HG02870 (cell line): ENCODE results near the gene BAX.

Experiments used
- ATAC-seq: cut with Tn5 transposase; IDR thresholded peaks from one replicate; pipeline ENCODE4 v1.9.1; 2021; ENCODE audit warnings: mild to moderate bottlenecking, moderate library complexity; ENCODE audit not compliant: unreplicated experiment

BAX gene

DNA sequence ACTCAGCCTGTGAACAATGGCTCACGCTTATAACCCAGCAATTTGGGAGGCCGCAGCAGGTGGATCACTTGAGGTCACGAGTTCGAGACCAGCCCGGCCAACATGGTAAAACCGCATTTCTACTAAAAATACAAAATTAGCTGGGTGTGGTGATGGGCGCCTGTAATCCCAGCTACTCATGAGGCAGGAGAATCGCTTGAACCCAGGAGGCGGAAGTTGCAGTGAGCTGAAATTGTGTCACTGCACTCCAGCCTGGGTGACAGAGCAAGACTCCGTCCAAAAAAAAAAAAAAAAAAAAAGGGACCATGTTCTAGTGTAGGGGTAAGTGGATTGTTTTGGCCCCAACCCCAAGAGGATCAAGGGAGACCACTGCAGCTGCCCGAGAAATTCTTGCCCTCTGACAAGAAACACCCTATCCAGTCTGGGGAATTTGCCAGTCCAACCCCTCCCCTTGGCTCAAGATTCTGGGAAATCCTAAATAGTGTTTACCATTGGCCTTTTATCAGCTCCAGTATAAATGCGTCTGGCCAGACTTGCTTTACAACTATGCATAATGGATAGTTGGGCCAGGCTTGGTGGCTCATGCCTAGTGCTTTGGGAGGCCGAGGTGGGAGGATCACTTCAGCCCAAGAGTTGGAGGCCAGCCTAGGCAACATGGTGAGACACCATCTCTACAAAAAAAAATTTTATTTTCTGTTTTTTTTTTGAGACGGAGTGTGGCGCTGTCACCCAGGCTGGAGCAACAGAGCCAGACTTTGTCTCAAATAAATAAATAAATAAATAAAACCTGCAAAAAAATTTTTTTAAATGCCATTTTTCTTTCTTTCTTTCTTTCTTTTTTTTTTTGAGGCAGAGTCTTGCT lies 26.3 kb upstream of the BAX start:
- no peak for ATAC-seq

DNA sequence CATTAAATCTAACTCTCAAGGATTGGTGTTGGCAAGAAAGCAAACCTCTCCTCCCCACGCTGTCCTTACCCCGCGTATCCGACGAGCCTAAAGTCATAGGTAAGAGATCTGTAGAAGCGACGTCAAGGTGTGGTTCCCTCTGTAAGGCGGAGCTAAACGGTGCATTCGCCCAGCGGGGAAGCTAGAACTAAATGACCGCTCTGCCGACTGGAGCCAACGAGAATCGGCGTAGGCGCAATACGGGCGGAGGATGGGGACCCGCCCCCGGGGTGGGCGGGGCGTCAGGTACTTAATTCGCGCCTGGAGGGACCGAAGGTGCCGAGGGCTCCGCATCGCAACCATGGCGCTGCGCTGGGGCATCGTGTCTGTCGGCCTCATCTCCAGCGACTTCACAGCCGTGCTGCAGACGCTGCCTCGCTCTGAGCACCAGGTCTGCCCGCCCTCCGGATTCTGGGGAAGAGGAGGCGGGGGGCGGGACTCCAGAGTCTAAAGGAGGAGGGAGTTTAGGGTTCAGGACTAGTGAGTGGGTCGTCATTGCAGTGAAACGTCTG lies 21.2 kb upstream of the BAX start, which contains the start of gene DHDH:
DHDH (plus strand) TSS at position 318 of the 551 bp plus-strand sequence; CDS start at position 341, 23 bp downstream.
- ATAC-seq = no peak

DNA sequence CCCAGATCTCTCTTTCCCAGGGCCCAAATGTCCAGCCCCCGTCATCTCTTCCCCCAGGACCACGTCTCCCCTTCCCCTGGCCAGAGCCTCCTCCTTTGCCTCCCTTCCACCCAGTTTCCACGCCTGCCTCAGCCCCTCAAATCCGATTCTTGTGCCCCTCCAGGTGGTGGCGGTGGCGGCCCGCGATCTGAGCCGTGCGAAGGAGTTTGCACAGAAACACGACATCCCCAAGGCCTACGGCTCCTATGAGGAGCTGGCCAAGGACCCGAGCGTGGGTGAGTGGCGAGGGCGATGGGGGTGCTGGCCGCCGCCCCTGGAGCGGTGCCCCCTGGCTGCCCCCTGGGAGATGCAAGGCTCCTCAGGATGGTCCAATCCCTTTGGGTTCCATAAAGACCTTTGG lies 19.8 kb upstream of the BAX start:
- ATAC-seq = no peak

DNA sequence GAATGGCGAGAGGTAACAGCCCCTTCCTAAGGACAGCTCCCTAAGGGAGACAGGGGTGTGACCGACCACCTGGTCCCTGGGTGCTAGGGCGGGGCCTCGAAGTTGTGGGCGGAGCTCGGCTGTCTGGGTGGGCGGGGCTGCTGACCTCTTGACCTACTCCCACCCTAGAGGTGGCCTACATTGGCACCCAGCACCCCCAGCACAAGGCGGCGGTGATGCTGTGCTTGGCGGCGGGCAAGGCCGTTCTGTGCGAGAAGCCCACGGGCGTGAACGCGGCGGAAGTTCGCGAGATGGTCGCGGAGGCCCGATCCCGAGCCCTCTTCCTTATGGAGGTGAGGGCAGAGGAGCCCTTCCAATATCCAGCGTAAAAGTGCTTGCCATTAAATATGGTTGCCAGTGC lies 18.8 kb upstream of the BAX start:
- ATAC-seq = no peak

DNA sequence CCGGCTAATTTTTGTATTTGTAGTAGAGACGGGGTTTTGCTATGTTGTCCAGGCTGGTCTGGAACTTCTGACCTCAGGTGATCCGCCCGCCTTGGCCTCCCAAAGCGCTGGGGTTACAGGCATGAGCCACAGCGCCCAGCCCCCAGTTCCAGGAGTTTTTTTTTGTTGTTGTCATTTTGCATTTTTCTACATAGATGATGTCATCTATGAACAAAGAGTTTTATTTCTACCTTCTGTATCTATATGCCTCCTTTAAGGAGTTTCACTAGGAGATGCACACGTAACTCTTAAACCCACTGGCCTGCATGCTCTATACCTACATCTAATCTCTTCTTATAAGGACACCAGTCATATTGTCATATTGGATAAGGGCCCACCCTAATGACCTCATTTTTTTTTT lies 16.4 kb upstream of the BAX start:
- no peak for ATAC-seq

DNA sequence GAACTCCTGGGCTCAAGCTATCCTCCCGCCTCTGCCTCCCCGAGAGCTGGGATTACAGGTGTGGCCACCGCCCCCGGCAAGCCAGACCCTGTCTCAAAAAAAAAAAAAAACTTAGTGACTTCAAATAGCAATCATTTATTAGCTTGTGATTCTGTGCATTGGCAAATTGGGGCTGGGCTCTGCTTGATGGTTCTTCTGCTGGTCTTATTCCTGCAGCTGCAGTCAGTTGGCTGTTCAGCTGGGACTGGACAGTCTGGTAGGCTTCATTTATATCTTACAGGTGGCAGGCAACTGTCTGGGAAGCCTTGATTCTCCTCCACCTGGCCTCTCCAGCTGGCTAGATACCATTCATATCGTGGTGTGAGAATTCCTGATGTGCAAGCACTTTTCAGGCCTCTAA lies 13.8 kb upstream of the BAX start:
- ATAC-seq = no peak

DNA sequence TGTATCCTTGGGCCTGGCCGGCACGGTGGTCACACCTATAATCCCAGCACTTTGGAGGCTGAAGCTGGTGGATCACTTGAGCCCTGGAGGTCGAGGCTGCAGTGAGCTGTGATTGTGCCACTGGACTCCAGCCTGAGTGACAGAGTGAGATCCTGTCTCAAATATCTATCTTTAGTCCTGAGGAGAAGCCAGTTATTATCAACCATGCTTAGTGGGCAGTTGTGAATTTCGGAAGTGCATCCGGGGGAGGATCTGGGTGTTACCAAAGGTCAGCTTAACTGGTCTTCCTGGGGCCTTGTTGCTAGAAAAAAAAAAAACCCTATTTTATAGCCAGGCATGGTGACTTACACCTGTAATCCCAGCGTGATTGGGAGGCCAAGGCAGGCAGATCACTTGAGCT lies 11.6 kb upstream of the BAX start:
- no peak for ATAC-seq

DNA sequence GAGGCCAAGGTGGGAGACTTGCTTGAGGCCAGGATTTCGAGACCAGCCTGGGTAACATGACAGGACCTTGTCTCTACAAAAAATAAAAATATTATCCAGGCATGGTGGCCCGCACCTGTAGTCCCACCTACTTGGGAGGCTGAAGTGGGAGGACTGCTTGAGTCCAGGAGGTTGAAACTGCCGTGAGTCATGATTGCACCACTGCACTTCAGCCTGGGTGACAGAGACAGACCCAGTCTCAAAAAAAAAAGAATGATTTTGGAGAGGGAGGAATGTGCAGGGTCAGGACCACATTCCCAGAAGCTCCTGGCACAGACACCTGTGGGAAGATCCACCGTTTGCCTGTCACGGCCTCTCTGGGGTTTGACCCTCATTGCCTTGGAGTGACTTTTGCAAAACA lies 9.3 kb upstream of the BAX start:
- ATAC-seq = no peak

DNA sequence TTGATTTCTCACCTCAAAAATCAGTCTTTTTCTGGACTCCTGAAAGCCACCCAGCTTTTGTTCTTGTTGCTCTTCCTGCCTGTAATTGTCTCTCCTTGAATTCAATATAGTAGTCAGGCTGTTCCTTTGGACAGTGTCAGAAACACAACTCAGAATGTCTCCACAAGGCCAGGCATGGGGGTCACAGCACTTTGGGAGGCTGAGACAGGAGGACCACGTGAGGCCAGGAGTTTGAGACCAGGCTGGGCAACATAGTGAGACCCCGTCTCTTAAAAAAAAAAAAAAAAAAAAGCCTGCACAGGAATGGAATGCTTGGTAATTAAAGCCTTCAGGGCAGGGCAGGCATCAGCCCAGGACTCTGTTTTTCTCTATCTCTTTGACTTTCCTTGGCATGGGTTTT lies 8.9 kb upstream of the BAX start:
- no peak for ATAC-seq

DNA sequence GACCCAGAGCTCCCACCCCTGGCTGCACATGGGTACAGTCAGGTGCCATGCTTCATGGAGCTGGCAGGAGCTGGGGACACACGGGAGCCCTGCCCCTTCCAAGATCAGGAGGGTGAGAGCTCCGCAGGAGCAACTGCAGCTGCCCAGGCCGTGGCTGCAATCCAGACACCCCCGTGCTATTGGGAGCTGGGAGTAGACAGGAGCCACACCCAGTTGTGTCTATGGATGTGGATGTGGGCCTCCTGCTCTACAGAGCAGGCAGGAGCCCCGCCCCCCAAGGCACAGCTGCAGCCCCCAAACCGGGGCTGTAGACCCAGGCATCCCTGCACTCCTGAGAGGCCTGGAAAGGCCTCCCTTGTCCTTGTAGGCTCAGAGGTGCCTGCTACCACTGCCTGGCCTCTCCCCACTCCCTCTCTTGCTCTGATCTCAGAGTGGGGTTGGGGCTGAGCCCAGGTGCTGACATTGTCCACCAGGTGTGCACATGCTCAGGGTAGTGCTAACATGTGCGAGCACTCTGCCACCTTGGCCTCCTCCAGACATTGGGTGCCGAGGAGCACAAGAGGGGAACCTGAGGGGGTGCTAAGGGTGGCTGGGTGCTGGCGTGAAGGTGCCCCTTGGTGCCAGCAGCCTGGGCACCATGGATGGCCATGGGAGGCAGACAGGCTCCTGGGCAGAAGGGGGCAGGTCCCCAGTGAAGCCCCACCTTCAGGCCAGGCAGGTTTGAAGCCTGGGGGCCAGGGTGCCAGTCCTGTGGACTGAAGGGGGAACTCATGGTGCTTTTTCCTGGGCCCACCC lies 8.0 kb upstream of the BAX start:
- ATAC-seq = no peak

DNA sequence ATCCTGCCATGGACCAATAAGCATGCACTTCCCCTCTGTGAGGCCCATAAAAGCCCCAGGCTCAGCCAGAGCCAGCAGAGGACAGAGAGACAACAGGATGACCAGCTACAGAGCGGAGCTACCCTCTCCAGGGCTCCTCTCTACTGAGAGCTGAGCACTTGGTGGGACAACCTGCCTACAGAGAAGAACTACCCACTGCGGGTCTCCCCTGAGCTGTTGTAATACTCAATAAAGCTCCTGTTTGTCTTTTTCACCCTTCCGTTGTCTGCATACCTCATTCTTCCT lies 7.5 kb upstream of the BAX start:
- ATAC-seq = no peak

DNA sequence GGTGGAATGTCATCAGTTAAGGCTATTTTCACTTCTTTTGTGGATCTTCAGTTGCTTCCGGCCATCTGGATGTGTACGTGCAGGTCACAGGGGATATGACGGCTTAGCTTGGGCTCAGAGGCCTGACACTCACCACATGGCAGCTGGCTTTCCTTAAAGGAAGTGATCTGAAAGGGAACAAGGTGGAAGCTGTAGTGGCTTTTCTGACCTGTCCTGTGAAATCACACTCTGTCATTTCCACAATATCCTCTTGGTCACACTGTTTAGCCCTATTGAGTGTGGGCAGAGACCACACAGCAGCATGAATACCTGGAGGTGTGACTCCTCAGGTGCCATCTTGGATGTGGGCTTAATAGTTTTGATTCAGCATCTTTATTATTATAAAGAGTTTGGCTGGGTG lies 4.5 kb upstream of the BAX start:
- ATAC-seq = no peak

DNA sequence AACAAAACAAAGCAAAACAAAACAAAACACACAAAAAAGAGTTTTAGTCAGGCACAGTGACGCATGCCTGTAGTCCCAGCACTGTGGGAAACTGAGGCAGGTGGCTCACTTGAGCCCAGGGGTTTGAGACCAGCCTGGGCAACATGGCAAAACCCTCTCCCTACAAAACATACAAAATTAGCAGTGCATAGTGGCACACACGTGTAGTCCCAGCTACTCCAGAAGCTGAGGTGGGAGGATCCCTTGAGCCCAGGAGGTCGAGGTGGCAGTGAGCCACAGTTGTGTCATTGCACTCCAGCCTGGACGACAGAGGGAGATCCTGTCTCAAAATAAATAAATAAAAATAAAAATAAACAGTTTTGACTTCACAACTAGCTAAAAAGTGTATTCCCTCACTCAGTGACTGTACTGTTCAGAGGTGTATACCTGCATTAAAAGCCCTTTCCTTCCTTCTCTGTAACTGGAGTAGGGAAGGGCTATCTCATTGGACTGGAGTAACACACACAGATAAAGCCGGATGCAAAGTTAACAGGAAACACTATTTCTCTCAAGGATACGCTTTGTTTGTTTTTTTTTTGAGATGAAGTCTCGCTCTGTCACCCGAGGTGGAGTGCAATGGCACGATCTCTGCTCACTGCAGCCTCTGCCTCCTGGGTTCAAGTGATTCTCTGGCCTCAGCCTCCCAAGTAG lies 3.7 kb upstream of the BAX start:
- no peak for ATAC-seq

DNA sequence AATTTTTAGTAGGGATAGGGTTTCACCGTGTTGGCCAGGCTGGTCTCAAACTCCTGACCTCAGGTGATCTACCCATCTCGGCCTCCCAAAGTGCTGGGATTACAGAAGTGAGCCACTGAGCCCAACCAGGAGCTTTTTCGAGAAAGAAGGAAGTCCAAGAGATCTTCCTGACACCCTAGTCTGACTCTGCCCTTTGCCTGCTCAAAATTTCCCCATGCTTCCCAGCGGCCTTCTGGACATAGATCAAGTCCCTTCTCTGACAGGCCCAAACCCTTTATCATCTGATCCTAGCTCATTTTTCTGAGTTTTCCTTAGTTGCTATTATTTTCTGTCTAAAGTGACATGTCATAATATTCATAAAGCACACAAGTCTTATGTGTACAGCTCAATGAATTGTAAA lies 1.5 kb upstream of the BAX start:
- no peak for ATAC-seq

DNA sequence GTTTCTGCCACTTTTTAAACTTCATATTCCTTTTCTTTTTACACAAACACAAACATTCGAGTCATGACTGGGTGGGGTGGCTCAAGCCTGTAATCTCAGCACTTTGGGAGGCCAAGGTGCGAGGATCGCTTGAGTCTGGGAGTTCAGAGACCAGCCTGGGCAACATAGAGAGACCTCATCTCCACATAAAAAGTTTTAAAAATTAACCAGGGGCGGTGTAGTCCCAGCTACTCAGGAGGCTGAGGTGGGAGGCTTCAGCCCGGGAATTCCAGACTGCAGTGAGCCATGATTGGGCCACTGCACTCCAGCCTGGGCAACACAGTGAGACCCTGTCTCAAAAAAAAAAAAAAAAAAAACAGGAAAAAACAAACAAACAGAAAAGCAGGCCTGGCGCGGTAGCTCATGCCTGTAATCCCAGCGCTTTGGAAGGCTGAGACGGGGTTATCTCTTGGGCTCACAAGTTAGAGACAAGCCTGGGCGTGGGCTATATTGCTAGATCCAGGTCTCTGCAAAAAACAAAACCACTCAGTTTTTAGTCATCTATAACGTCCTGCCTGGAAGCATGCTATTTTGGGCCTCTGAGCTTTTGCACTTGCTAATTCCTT lies 583 bp upstream of the BAX start:
- ATAC-seq = no peak

DNA sequence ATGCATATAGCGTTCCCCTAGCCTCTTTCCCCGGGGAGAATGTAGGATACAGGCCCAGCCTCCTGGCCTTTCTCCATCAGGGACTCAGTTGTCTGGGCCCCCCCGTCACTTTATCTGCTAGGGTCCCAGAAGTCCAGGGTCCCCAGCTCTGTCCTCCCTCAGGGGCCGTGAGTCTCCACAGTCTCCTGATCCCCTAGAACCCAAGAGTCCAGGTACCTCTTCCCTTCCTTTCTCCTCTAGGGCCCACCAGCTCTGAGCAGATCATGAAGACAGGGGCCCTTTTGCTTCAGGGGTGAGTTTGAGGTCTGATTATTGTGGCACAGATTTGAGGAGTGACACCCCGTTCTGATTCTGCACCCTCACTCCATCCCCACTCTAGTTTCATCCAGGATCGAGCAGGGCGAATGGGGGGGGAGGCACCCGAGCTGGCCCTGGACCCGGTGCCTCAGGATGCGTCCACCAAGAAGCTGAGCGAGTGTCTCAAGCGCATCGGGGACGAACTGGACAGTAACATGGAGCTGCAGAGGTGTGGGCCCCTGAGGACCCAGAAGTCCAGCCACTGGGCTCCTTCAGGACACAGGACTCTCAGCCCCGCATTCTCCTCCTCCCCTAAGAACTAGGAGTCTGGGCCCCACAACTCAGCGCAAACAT lies 758 bp downstream of the BAX start:
- no peak for ATAC-seq

DNA sequence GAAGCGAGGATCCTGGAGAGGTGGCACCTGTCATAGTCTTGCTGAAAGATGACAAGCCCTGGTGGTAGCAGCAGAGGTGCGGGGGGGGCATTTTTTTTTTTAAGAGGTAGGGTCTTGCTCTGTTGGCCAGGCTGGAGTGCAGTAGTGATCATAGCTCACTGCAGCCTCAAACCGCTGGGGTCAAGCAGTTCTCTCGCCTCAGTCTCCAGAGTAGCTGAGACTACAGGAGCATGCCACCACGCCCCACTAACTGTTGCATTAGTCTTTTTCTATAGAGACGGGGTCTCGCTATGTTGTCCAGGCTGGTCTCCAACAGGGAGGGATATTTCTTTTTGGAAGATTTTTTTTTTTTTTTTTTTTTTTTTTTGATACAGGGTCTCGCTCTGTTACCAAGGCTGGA lies 3.3 kb downstream of the BAX start:
- ATAC-seq = no peak

DNA sequence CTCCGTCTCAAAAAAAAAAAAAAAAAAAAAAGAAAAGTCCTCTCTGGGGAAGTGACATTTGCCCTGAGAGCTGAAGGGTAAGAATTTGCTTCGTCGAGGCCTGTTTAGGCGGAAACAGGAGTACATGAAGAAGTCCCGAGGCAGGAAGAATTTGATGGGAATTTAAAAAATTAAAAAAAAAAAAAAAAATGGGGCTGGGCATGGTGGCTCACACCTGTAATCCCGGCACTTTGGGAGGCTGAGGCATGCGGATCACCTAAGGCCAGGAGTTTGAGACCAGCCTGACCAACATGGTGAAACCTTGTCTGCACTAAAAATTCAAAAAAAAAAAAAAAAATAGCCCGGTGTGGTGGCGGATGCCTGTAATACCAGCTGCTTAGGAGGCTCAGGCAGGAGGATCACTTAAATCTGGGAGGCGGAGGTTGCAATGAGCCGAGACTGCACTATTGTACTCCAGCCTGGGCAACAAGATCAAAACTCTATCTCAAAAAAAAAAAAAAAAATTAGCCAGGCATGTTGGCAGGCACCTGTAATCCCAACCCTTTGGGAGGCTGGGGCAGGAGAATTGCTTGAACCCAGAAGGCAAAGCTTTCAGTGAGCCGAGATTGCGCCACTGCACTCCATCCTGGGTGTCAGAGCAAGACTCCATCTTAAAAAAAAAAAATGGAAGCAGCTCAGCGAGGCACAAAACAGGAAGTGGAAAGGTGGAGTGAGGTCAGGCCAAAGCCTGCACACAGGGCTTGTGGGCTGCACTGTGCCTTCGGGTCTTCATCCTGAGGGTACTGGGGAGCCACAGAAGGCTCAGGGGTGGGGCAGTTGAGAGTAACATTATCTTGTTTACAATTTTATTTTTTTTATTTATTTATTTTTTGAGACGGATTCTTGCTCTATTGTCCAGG lies 4.9 kb downstream of the BAX start:
- no peak for ATAC-seq

DNA sequence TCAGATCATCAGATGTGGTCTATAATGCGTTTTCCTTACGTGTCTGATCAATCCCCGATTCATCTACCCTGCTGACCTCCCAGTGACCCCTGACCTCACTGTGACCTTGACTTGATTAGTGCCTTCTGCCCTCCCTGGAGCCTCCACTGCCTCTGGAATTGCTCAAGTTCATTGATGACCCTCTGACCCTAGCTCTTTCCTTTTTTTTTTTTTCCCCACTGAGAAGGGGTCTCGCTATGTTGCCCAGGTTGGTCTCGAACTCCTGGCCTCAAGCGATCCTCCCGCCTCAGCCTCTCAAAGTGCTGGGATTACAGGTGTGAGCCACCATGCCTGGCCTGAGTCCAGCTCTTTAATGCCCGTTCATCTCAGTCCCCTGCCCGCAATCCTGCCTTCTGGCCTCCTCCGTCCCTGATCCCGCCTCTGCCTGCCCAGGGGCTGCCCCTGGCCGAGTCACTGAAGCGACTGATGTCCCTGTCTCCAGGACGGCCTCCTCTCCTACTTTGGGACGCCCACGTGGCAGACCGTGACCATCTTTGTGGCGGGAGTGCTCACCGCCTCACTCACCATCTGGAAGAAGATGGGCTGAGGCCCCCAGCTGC lies 6.5 kb downstream of the BAX start:
- ATAC-seq = no peak
